BLaER1 (cell line): Measurements from ENCODE around the gene LRRC74B.

Experiments used
- H3K27ac ChIP-seq: shearing (Covaris generic); formaldehyde crosslinking; 2 replicates; pipeline ENCODE4 v1.8.1; 2022
- H3K27me3 ChIP-seq: shearing (Covaris generic); formaldehyde crosslinking; 2 replicates; pipeline ENCODE4 v1.8.1; 2022
- H3K36me3 ChIP-seq: shearing (Covaris generic); formaldehyde crosslinking; 2 replicates; pipeline ENCODE4 v1.8.1; 2022
- H3K4me1 ChIP-seq: shearing (Covaris generic); formaldehyde crosslinking; 2 replicates; pipeline ENCODE4 v1.8.1; 2022
- H3K4me2 ChIP-seq: shearing (Covaris generic); formaldehyde crosslinking; 2 replicates; pipeline ENCODE4 v1.8.1; 2022
- H3K4me3 ChIP-seq: shearing (Covaris generic); formaldehyde crosslinking; 2 replicates; pipeline ENCODE4 v1.8.1; 2022
- H3K9ac ChIP-seq: shearing (Covaris generic); formaldehyde crosslinking; 2 replicates; pipeline ENCODE4 v1.8.1; 2022
- H3K9me3 ChIP-seq: shearing (Covaris generic); formaldehyde crosslinking; 2 replicates; pipeline ENCODE4 v1.8.1; 2022
- H4K20me1 ChIP-seq: shearing (Covaris generic); formaldehyde crosslinking; 2 replicates; pipeline ENCODE4 v1.8.1; 2022
- Cebpa-rat ChIP-seq: shearing (Covaris generic); IDR thresholded peaks from 2 replicates; pipeline ENCODE4 v1.8.1; 2022

LRRC74B gene

DNA sequence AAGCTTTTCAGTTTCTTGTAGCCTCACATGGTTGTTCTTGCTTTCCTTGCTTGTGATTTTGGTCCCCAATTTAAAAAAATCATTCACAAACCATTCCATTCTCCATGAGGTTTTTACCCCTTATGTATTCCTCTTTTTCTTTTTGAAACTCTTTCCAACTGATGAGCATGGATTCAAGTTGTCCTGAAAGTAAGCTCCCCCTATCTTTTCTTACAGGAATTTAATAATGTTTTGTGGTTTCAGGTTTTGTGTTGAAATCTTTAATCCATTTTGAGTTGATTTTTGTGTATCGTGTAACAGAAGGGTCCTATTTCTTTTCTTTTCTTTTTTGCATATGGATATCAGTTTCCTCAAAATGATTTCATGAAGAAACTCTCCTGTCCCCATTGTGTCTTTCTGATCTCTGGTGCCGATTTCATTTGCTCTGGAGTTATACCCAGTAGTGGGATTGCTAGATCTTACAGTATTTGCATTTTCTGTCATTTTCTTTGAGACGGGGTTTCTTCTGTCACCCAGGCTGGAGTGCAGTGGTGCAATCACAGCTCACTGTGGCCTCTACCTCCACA is 58.5 kb downstream of the LRRC74B start:
- Histone ChIP-seq H4K20me1 (no peaks in the 10 kb centered on the region), H3K4me3 (no peak overlapping the region), H3K4me2 (no peak overlapping the region), H3K4me1 (peaks cover 30% of the 10 kb centered on the region), H3K27me3 (no peaks in the 10 kb centered on the region), H3K9ac (no peak overlapping the region), H3K36me3 (no peaks in the 10 kb centered on the region), H3K9me3 (peaks cover 11% of the 10 kb centered on the region; the same call in 1 of the 2 replicates), H3K27ac (no peak overlapping the region)
- no peak for TF ChIP-seq Cebpa-rat

DNA sequence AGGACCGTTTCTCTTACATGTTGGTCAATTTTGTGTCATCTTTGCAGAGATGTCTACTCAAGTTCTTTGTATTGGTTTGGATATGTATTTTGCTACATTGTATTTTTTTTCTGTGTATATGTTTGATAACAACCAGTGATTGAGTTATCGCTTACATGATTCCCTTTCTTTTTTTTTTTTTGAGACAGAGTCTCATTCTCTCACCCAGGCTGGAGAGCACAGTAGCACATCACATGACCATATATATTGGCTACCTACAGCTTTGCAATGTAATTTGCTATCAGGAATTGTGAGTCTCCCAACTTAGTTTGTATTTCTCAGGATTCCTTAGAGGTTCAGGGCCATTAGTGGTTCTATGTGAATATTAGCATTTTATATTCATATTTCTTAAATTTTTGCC is 59.5 kb downstream of the LRRC74B start:
- Histone ChIP-seq H3K4me2 (no peak overlapping the region), H3K4me3 (no peak overlapping the region), H3K27ac (no peak overlapping the region), H3K36me3 (no peaks in the 10 kb centered on the region), H4K20me1 (no peaks in the 10 kb centered on the region), H3K27me3 (no peaks in the 10 kb centered on the region), H3K9me3 (peaks cover 15% of the 10 kb centered on the region; the same call in 1 of the 2 replicates), H3K9ac (no peak overlapping the region), H3K4me1 (peaks cover 28% of the 10 kb centered on the region)
- TF ChIP-seq Cebpa-rat: no peak

DNA sequence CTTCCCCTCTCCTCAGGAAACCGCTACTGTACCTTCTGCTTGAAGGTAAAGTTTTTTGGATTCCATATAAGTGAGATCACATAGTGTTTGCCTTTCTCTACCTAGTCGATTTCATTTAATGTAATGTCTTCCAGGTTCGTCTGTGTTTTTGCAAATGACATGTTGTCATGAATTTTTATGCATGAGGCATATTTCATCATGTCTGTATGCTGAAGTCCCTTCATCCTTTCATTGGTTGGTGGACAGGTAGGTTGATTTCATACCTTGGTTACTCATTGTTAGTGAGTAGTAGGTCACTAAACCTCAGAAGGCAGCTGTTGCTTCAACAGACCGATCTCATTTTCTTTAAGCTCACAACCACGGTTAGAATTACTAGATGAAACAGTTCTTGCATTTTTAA is 60.3 kb downstream of the LRRC74B start:
- Histone ChIP-seq H3K4me1 (peaks cover 21% of the 10 kb centered on the region), H3K27ac (no peak overlapping the region), H4K20me1 (no peaks in the 10 kb centered on the region), H3K4me2 (no peak overlapping the region), H3K9me3 (peaks cover 15% of the 10 kb centered on the region; the same call in 1 of the 2 replicates), H3K4me3 (no peak overlapping the region), H3K27me3 (no peaks in the 10 kb centered on the region), H3K36me3 (no peaks in the 10 kb centered on the region), H3K9ac (no peak overlapping the region)
- TF ChIP-seq Cebpa-rat: no peak

DNA sequence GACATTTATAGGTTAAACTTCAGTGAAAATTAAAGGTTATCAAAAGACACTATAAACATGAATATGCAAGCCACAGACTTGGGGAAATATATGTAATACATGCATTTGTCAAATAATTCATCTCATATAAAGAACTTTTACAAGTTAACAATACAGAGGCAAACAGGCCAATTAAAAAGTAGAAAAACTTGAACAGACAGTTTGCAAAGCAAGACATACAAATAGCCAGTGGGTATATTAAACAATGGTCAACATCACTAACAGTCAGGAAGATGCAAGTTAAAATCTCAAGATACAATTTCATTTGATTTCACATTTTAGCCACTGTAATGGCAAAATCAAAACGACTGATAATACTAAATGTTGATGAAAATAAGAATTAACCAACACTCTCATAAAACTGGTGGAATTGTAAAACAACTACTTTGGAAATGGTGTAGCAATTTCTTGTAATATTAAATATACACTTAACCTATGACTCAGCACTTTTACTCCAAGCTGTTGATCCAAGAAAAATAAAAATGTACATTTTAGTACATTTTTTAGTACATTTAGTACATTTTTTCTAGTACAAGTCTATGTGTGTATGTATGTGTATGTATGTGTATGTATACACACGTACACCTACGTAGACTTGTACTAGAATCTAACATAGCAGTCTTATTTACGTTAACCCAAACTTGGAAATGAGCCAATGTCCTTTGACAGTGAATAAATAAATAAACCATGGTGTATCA is 62.8 kb downstream of the LRRC74B start:
- Histone ChIP-seq H4K20me1 (no peaks in the 10 kb centered on the region), H3K36me3 (no peaks in the 10 kb centered on the region), H3K9ac (no peak overlapping the region), H3K4me2 (no peak overlapping the region), H3K27ac (no peak overlapping the region), H3K27me3 (no peaks in the 10 kb centered on the region), H3K9me3 (peaks cover 15% of the 10 kb centered on the region; the same call in 1 of the 2 replicates), H3K4me1 (no peaks in the 10 kb centered on the region), H3K4me3 (no peak overlapping the region)
- TF ChIP-seq Cebpa-rat: no peak
